HCT116 (cell line): ENCODE data around the gene PRG2. TPM values are rescaled to one million over a fixed set of nuclear protein-coding genes. Genes with fewer than 3 reads are reported as not detected.

ENCODE experiments used
- ATAC-seq: fragments of 200-7000 bp; cut with Tn5 transposase; 2 replicates; pipeline ENCODE4 v1.9.1; 2020; ENCODE audit warnings: mild to moderate bottlenecking, moderate library complexity
- BruUV-seq: library from RNA; stranded (reverse); fragments of 400-500 nt; replicated peaks from 2 replicates; lab custom pipeline; 2021; lab: Mats Ljungman, UMichigan
- CTCF ChIA-PET: fragments of 300-600 bp; sonication (Branson Sonifier 250); formaldehyde crosslinking; loops from one replicate; lab custom pipeline; 2021; ENCODE audit warnings: antibody characterized with exemption; lab: Charles Lee
- POLR2A ChIA-PET: fragments of 300-600, 350-600 bp; sonication (Branson Sonifier 250); formaldehyde crosslinking; loops from one replicate; lab custom pipeline; 2021; ENCODE audit warnings: antibody characterized with exemption; lab: Charles Lee
- RAD21 ChIA-PET, 2 experiments: fragments of 300-600 bp; sonication (Branson Sonifier 250); formaldehyde crosslinking; loops; one replicate each; lab custom pipeline; 2023; ENCODE audit warnings: low total read pairs in 2 of 2; ENCODE audit not compliant: uncharacterized antibody in 2 of 2, unreplicated experiment in 2 of 2, low non-redundant PET in 1 of 2; lab: Charles Lee
- DNase-seq: peaks from one replicate; pipeline ENCODE4 v3.0.0-alpha.2; 2010; ENCODE audit warnings: low read depth, low spot score
- H2AFZ ChIP-seq: fragments of 200-600 bp; shearing (Covaris generic), sonication (generic); 2 replicates; pipeline ENCODE4 v1.6.1; 2017; ENCODE audit warnings: low read depth, mixed run types, mixed read lengths, antibody characterized with exemption, low read length; ENCODE audit not compliant: poor library complexity, severe bottlenecking
- H3K27ac ChIP-seq: 2 replicates; pipeline ENCODE4 v1.5.1; 2012; ENCODE audit warnings: low read depth, low read length
- H3K27me3 ChIP-seq: fragments of 200-600 bp; sonication (generic); 2 replicates; pipeline ENCODE4 v1.6.1; 2016; ENCODE audit warnings: mixed run types, low read length, mixed read lengths; ENCODE audit not compliant: insufficient read depth
- H3K36me3 ChIP-seq, 2 experiments: fragments of 200-500 bp in 1 of 2; fragments of 200-600 bp in 1 of 2; sonication (Bioruptor generic) in 1 of 2; sonication (generic) in 1 of 2; 2 replicates each; pipeline versions ENCODE4 v1.5.1 to v1.6.1; 2014 to 2016; ENCODE audit warnings: low read length in 2 of 2, inconsistent platforms in 1 of 2, mixed read lengths in 1 of 2, mixed run types in 1 of 2; ENCODE audit not compliant: insufficient read depth in 2 of 2, control insufficient read depth in 1 of 2
- H3K4me1 ChIP-seq, 2 experiments: fragments of 200-600 bp in 1 of 2; sonication (generic) in 1 of 2; 2 replicates each; pipeline versions ENCODE4 v1.5.1 to v1.6.1; 2012 to 2017; ENCODE audit warnings: low read length in 2 of 2, inconsistent platforms in 1 of 2, mild to moderate bottlenecking in 1 of 2, mixed read lengths in 1 of 2, mixed run types in 1 of 2, moderate library complexity in 1 of 2; ENCODE audit not compliant: insufficient read depth in 2 of 2, control insufficient read depth in 1 of 2
- H3K4me2 ChIP-seq: fragments of 200-600 bp; sonication (generic); 2 replicates; pipeline ENCODE4 v1.6.1; 2017; ENCODE audit warnings: mixed run types, low read length, mixed read lengths
- H3K4me3 ChIP-seq, 2 experiments: fragments of 200-600 bp in 1 of 2; sonication (generic) in 1 of 2; replicated peaks in 1 of 2; 2 replicates each; pipeline ENCODE4 v1.5.1; 2011 to 2016; ENCODE audit warnings: low read length in 2 of 2, control low read depth in 1 of 2, low read depth in 1 of 2, mild to moderate bottlenecking in 1 of 2, mixed read lengths in 1 of 2, mixed run types in 1 of 2
- H3K79me2 ChIP-seq: fragments of 200-600 bp; sonication (generic); 2 replicates; pipeline ENCODE4 v1.6.1; 2017; ENCODE audit warnings: mild to moderate bottlenecking, mixed run types, low read length, moderate library complexity, mixed read lengths; ENCODE audit not compliant: insufficient read depth
- H3K9ac ChIP-seq: fragments of 200-600 bp; sonication (generic); 2 replicates; pipeline ENCODE4 v1.6.1; 2016; ENCODE audit warnings: low read length, mixed read lengths
- H3K9me2 ChIP-seq: fragments of 200-600 bp; sonication (generic), shearing (Covaris generic); 2 replicates; pipeline ENCODE4 v1.6.1; 2017; ENCODE audit warnings: mixed run types, mild to moderate bottlenecking, moderate library complexity; ENCODE audit not compliant: insufficient read depth
- H3K9me3 ChIP-seq, 2 experiments: fragments of 200-500 bp in 1 of 2; fragments of 200-600 bp in 1 of 2; sonication (Bioruptor generic) in 1 of 2; sonication (generic) in 1 of 2; 2 replicates each; pipeline ENCODE4 v1.6.1; 2014 to 2017; ENCODE audit warnings: low read length in 2 of 2, mixed read lengths in 2 of 2, inconsistent platforms in 1 of 2, low read depth in 1 of 2, mild to moderate bottlenecking in 1 of 2, mixed run types in 1 of 2, moderate library complexity in 1 of 2; ENCODE audit not compliant: control insufficient read depth in 1 of 2, insufficient read depth in 1 of 2
- H4K20me1 ChIP-seq: fragments of 200-600 bp; sonication (generic), shearing (Covaris generic); 2 replicates; pipeline ENCODE4 v1.6.1; 2017; ENCODE audit warnings: mixed run types, mild to moderate bottlenecking, moderate library complexity; ENCODE audit not compliant: insufficient read depth
- CTCF ChIP-seq, 3 experiments: fragments of 200-600 bp in 1 of 3; sonication (generic) in 1 of 3; IDR thresholded peaks in 2 of 3; conservative IDR thresholded peaks in 1 of 3; 2 replicates each; pipeline ENCODE4 v1.5.1; 2012 to 2017; ENCODE audit warnings: low read depth in 2 of 3, low read length in 2 of 3, antibody characterized with exemption in 1 of 3, borderline replicate concordance in 1 of 3, control low read depth in 1 of 3, mild to moderate bottlenecking in 1 of 3, mixed read lengths in 1 of 3, mixed run types in 1 of 3, moderate library complexity in 1 of 3; ENCODE audit not compliant: insufficient read depth in 1 of 3
- ELF1 ChIP-seq: IDR thresholded peaks from 2 replicates; pipeline ENCODE4 v1.6.1; 2012; ENCODE audit warnings: low read depth, borderline replicate concordance
- EZH2phosphoT487 ChIP-seq: fragments of 200-600 bp; IDR thresholded peaks from 2 replicates; pipeline ENCODE4 v1.6.1; 2018; ENCODE audit warnings: antibody characterized with exemption, borderline replicate concordance
- FOSL1 ChIP-seq: IDR thresholded peaks from 2 replicates; pipeline ENCODE4 v1.6.1; 2012; ENCODE audit warnings: low read depth
- JUND ChIP-seq: IDR thresholded peaks from 2 replicates; pipeline ENCODE4 v1.6.1; 2012
- MAX ChIP-seq: IDR thresholded peaks from 2 replicates; pipeline ENCODE4 v1.6.1; 2012
- POLR2A ChIP-seq: IDR thresholded peaks from 2 replicates; pipeline ENCODE4 v1.7.0; 2011; ENCODE audit warnings: borderline replicate concordance; ENCODE audit not compliant: insufficient read depth, insufficient read length; ENCODE audit errors: extremely low read depth
- REST ChIP-seq: IDR thresholded peaks from 2 replicates; pipeline ENCODE4 v1.6.1; 2012; ENCODE audit warnings: low read depth
- SIN3A ChIP-seq: IDR thresholded peaks from 2 replicates; pipeline ENCODE4 v1.6.1; 2012; ENCODE audit warnings: low read depth
- TCF7L2 ChIP-seq: IDR thresholded peaks from 2 replicates; pipeline ENCODE4 v1.7.0; 2011; ENCODE audit warnings: borderline replicate concordance, inconsistent platforms; ENCODE audit not compliant: insufficient read depth, insufficient read length; ENCODE audit errors: extremely low read depth
- YY1 ChIP-seq: IDR thresholded peaks from 2 replicates; pipeline ENCODE4 v1.6.1; 2011; ENCODE audit warnings: low read length, low read depth, moderate library complexity, mild to moderate bottlenecking; ENCODE audit not compliant: insufficient replicate concordance; ENCODE audit errors: extremely low read depth
- ZFX ChIP-seq: fragments of 450-650 bp; IDR thresholded peaks from 2 replicates; pipeline ENCODE4 v1.6.1; 2017
- ZNF274 ChIP-seq: fragments of 200-500 bp; sonication (Bioruptor generic); IDR thresholded peaks from 2 replicates; pipeline ENCODE4 v1.6.1; 2014; ENCODE audit warnings: mild to moderate bottlenecking, low read depth, low read length, inconsistent platforms
- intact Hi-C: fragments of 100-400 bp; cut with micrococcal nuclease; formaldehyde crosslinking; loops from 2 replicates; pipeline ENCODE4 v1.10.0; 2022
- total RNA-seq: library from RNA; stranded (reverse); gene quantifications from one replicate; pipeline ENCODE4 v1.2.1, GENCODE V29; 2021; ENCODE audit not compliant: unreplicated experiment

The PRG2 gene
- total RNA-seq, 1 experiment from 2014 or later = 0.81 TPM

- no peak overlapping the region for H3K4me3 ChIP-seq
- ChIA-PET POLR2A (no interaction called here), RAD21 (no interaction called here), CTCF (no interaction called here)
- H3K9me3 ChIP-seq = no peaks in the 10 kb centered on the region
- H4K20me1 ChIP-seq = no peaks in the 10 kb centered on the region
- H3K27me3 ChIP-seq = peaks cover 7% of the 10 kb centered on the region
- no peaks in the 10 kb centered on the region for H3K9me2 ChIP-seq
- H2AFZ ChIP-seq = no peak overlapping the region
- H3K4me2 ChIP-seq = no peak overlapping the region
- TF ChIP-seq EZH2phosphoT487 (no peak), SIN3A (no peak), MAX (no peak), FOSL1 (no peak), POLR2A (no peak), YY1 (no peak), CTCF (IDR thresholded peaks at IDR 0.05 in 2 of 3, conservative IDR thresholded peaks at IDR 0.05 in 1 of 3; ENCODE audit: borderline replicate concordance in 1 of 3, insufficient read depth in 1 of 3, low read depth in 2 of 3, low read length in 2 of 3) (no peak), JUND (no peak), REST (no peak), ELF1 (no peak), ZNF274 (no peak), ZFX (no peak), TCF7L2 (no peak)
- no peak for DNase-seq
- intact Hi-C loops = no loop called here
- H3K79me2 ChIP-seq = peaks cover 8% of the 10 kb centered on the region; the same call in 1 of the 2 replicates
- no peak for ATAC-seq
- H3K4me1 ChIP-seq = peaks cover 9 to 21% of the 10 kb centered on the region in 2 experiments
- BruUV-seq = no TSS peak
- H3K36me3 ChIP-seq = no peaks in the 10 kb centered on the region; a peak in 1 of 4 replicates
- no peak overlapping the region for H3K27ac ChIP-seq
- no peak overlapping the region for H3K9ac ChIP-seq
These were observed 33.8 kb upstream of the PRG2 start for GRCh38 chr11:57424137-57424791.
